NB4 (cell line): ENCODE measurements around the gene OPA3.

Experiments used
- DNase-seq: peaks from one replicate; pipeline ENCODE4 v3.0.0; 2010; ENCODE audit warnings: low read depth
- H3K4me3 ChIP-seq: one replicate; pipeline ENCODE4 v1.5.1; 2011; ENCODE audit warnings: mild to moderate bottlenecking, low read depth, low read length, moderate library complexity
- CTCF ChIP-seq: IDR thresholded peaks from one replicate; pipeline ENCODE4 v1.5.1; 2012; ENCODE audit warnings: low read depth, low read length
- MAX ChIP-seq: IDR thresholded peaks from 2 replicates; pipeline ENCODE4 v1.6.1; 2011; ENCODE audit warnings: low read depth, low read length
- MYC ChIP-seq: IDR thresholded peaks from 2 replicates; pipeline ENCODE4 v1.6.1; 2011; ENCODE audit warnings: low read depth, low read length
- POLR2A ChIP-seq: IDR thresholded peaks from 2 replicates; pipeline ENCODE4 v1.6.1; 2011; ENCODE audit warnings: mild to moderate bottlenecking; ENCODE audit not compliant: insufficient read length; ENCODE audit errors: extremely low read depth

Gene OPA3

GRCh38 chr19:45591638-45592005, 7.0 kb upstream of the OPA3 start:
- TF ChIP-seq POLR2A = no peak
- no peak for TF ChIP-seq MAX
- TF ChIP-seq MYC = no peak
- no peak for TF ChIP-seq CTCF
- no peak overlapping the region for H3K4me3 ChIP-seq
- no peak for DNase-seq

GRCh38 chr19:45591004-45591637, 6.5 kb upstream of the OPA3 start:
- peak; percentile 66 for DNase-seq
- H3K4me3 ChIP-seq = no peak overlapping the region
- TF ChIP-seq MYC (peak; percentile 61), POLR2A (no peak), MAX (peak; percentile 86), CTCF (peak; percentile 31)

- TF ChIP-seq POLR2A = no peak
Measured at GRCh38 chr19:45590300-45591003, 5.8 kb upstream of the OPA3 start.

GRCh38 chr19:45589768-45590167, 5.2 kb upstream of the OPA3 start:
- TF ChIP-seq CTCF (no peak), MYC (no peak), POLR2A (no peak), MAX (no peak)
- DNase-seq = no peak
- H3K4me3 ChIP-seq = no peak overlapping the region

More at GRCh38 chr19:45590300-45591003, 5.8 kb upstream of the OPA3 start:
- H3K4me3 ChIP-seq = no peak overlapping the region
- DNase-seq = no peak

- H3K4me3 ChIP-seq = no peak overlapping the region
Measured at GRCh38 chr19:45587873-45588272, 3.3 kb upstream of the OPA3 start.

More at GRCh38 chr19:45587873-45588272, 3.3 kb upstream of the OPA3 start:
- DNase-seq = no peak
- TF ChIP-seq MAX = no peak
- no peak for TF ChIP-seq CTCF
- TF ChIP-seq MYC = no peak
- TF ChIP-seq POLR2A = no peak
